GM12801 (cell line): ENCODE data around the gene MTHFD1.

Experiments
- CTCF ChIP-seq: IDR thresholded peaks from one replicate; pipeline ENCODE4 v1.5.1; 2011; ENCODE audit warnings: control low read depth; ENCODE audit not compliant: insufficient read length; ENCODE audit errors: extremely low read depth

Gene MTHFD1

GRCh38 chr14:64474041-64474440 is 85.9 kb downstream of the MTHFD1 start:
- no peak for TF ChIP-seq CTCF

DNA sequence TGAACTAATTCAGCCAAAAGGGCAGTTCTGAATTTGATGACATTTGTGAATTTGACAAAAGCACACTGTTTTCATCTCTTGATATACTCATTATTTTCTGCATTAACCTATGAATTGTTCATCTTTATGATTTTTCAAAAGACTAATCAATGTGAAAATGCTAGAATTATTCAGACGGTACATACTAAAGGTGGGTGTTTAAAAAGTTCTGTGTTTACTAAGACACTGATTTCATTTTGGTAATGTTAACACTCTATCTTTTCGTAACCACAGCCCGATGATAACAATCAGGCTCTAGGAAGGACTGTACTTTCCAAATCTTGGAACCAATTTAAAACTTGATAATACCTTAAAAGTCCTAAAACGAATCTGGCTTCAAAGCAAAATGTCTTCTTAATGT is 86.5 kb downstream of the MTHFD1 start:
- no peak for TF ChIP-seq CTCF

DNA sequence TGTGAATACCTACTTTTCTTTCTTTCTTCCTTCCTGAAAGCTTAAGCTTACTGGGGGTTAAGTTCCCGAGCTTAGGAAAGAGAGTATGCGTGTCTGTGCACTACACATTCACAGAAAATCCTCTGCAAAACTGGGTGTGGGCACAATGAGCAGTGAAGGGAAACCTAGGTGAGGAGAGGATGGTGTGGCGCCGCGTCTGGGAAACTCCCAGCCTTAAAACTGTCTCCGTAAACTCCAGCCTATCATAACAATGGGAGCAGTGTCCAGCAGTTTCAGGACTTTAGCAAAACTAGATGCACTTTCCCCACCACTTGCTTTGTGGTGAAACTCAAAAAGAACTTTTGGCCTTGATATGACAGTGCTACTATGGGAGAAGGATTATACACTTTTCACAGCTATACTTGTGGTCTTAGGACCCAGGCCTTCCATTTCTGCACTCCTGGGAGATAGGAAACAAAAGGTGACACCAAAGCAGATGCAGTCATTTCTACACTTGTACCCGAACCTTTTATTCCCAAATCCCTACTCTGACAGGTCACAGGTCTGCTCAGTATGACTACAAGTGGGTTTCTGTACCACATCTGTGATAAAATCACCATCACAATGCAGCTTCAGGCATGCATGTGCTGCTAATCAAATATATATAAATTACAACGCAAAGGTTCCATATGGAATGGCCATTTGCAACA is 87.6 kb downstream of the MTHFD1 start:
- TF ChIP-seq CTCF, result no peak

DNA sequence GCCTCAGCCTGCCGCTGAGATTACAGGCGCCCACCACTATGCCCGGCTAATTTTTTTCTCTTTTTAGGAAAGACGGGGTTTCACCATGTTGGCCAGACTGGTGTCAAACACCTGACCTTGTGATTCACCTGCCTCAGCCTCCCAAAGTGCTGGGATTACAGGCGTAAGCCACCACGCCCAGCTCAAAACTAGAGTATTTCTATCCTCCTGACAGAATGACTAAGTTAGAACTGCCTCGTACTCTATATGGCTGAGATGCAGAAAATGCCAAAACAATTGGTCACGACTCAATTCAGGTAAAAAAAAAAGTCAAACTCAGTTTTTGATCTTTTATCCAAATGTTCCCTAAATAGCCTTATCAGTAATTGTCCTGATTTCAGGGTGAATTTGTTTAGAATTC is 88.3 kb downstream of the MTHFD1 start:
- TF ChIP-seq CTCF, result no peak

DNA sequence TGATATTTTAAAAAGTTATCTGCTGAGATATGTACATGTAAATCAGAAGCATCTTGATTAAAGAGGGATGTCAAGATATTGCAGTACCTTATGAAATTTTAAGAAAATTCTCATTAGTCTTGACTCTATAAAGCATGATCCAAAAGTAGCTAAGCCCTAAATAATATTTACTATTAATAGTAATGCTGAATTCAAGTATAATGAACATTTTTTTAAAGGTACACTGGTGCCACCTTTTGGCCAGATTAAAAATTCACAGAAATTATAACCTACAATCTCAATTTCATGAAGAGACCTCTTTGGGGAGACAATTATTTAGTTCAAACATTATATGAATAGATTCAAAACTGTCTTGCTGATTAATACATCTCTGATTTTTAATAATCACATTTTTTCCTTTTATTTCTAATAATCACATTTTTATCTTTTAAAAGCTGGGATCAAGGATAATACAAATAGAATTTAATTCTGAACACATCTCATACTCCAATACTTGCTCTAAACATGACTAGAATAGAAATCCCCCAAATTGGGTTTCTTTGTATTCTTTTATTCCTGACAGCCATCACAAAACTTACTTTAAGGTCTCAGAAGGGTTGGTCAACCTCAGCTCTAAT is 90.6 kb downstream of the MTHFD1 start:
- TF ChIP-seq CTCF, result no peak

- TF ChIP-seq CTCF, result no peak
Observed at GRCh38 chr14:64488590-64489099, 100.5 kb downstream of the MTHFD1 start.

GRCh38 chr14:64491637-64492036 is 103.5 kb downstream of the MTHFD1 start:
- TF ChIP-seq CTCF, result no peak
